ENCODE data around the gene TMEM38A.

TMEM38A gene, protein sequence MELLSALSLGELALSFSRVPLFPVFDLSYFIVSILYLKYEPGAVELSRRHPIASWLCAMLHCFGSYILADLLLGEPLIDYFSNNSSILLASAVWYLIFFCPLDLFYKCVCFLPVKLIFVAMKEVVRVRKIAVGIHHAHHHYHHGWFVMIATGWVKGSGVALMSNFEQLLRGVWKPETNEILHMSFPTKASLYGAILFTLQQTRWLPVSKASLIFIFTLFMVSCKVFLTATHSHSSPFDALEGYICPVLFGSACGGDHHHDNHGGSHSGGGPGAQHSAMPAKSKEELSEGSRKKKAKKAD

DNA sequence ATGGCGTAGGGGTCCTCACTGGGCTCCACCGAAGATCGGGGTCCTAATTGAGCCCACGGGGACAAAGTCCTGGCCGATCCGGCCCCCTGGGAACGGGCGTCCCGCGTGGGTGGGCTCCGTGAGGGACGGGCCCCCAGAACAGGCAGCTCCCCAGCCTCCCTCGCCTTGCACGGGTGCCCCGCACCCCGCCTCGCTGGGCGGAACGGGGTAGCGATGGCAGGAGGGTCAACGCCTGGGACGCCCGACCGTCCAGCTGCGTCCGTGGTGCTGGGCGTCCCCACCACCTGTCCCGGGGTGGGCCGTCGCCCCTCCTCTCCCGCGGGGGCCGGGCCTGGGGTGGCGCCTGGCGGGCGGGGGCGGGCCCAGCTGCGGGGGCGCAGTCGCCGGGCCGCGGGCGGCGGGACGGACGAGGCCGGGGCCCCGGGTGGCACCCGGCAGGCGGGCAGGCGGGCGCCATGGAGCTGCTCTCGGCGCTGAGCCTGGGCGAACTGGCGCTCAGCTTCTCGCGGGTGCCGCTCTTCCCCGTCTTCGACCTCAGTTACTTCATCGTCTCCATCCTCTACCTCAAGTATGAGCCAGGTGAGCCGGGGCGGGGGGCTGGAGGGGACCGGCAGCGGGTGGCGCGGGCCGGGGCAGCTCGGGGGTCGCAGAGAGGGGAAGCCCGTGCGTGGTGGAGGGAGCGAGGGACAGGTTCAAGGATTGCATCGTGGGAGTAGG, at the start of gene TMEM38A:
Gene TMEM38A (plus strand): TSS at position 377 of the 717 bp plus-strand sequence. CDS start 79 bp downstream, at position 456.
- peak; percentile 44 for DNase-seq

DNA sequence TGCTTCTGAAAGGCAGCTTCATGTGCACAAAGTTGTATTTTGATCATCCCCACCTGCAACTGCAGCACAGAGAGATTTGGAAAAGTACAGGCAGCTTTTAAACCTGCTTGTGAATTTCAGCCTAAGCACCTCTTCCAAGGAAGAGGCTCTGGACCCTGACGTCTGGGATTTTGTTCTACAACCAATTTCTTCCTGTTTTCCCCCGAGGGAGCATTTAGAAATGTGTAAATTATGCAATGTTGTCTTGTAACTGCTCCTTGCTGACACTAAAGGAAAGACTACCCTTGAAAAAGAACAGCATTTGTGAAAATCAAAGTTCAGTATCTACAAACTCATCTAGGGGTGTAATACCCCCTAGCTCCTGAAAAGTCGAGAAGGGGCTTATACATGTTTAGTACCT, 48.3 kb upstream of the TMEM38A start:
- no peak for DNase-seq

DNA sequence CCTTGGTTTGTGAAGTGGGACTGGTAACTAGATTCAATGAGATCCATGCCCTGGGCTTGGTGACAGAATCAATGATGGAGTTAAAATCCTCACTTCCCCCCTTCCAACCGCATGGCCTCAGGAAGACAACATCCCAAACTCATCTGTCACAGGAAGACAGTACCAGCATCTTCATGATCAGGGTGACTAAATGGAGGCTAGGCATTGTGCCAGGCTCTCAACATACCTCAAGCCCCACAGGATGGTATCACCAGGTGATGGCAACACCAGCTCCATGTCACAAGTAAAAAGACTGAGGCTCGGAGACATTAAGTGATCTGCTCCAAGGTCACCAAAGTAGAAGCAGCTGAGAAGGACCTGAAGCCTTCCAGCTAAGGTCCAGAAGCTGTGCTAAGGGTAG, 47.1 kb upstream of the TMEM38A start:
- DNase-seq = no peak

DNA sequence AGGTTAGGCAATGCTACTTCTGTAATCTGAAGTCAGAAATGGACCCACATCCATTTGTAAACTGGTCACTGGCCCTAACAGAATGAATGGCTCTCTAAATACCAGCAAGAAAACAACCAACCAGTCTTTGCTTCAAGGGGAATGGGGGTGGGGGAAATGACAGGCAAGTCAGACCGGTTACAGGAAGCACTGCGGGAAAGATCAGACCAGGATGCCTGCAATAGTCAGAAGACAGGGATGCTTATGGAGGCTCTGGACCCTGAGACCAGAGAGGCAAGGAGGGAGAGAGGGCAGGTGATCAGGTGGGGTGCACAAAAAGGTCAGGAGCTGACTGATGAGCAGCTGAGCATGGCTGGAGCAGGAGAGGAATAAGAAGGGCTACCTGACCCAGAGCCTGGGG, 46.0 kb upstream of the TMEM38A start:
- DNase-seq = no peak

DNA sequence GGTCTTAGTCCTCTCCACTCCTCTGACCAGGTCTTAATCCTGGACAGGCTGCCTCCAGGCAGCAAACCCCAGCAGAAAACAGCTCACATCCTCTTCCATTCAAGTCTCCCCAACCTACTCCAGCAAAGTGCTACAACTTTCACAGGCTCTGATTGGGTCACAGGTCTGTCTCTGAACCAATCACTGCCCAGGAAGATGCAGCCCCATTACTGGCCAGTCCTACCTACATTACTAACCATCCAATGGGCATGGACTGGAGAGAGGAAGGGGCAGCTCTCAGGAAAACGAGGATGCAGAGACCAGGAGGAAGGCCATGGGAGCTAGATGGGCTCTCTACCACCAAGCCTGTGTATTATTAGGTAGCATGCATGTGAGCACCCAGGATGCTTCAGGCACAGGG, 45.1 kb upstream of the TMEM38A start:
- no peak for DNase-seq

DNA sequence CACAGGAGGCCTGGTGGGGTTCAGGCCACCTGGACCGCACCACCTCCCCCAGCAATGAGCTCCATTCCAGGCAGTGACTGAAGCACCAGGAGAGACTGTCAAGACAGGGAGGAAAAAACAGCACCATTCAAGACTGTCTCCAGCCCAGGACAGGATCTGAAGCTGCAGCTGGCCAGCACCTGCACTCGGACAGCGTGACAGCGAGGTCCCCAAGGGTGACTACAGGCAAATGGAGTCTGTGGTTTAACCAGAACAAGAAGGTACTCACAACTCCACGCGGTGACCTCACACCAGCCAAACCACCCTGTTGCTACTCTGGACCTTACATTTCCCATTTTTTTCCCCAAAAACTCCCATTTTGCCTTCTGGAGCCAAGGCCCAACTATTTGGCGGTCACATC, 42.7 kb upstream of the TMEM38A start:
- no peak for DNase-seq

DNA sequence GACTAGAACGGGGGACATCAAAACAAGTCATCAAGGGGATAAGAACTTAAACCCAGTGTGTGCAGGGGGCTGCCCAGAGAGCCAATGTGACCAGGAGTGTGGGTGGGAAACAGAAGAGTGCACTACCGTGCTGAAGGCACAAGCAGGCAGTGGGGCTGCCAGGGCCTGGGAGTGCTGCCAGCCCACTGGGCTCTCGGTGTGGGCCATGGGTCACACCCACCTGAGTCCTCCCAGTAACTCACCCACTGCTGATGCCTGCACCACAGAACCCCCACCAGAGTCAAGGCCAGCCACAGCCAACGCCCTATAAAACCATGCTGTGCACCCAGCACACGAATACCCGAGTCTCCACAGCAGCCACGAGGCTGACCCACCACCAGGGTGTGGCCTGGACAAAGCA, 41.5 kb upstream of the TMEM38A start:
- no peak for DNase-seq

DNA sequence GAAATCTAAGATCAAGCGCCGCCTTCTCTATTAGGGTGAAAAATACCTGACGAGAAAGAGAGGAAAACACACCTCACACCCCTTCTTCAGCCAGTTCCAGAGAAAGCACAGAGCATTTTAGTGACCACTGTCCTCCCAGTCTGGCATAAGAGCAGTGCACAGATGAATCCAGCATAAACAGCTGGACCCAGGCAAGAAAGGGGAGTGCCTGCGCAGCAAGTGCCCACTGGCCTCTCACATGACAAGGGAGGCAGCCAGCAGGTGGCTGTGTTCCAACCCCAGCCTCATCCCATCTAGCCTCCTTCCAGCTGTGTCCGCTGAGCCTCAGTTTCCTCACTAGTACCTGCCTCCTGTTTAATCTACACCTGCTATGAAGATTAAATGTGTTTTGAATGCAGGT, 40.9 kb upstream of the TMEM38A start:
- no peak for DNase-seq

DNA sequence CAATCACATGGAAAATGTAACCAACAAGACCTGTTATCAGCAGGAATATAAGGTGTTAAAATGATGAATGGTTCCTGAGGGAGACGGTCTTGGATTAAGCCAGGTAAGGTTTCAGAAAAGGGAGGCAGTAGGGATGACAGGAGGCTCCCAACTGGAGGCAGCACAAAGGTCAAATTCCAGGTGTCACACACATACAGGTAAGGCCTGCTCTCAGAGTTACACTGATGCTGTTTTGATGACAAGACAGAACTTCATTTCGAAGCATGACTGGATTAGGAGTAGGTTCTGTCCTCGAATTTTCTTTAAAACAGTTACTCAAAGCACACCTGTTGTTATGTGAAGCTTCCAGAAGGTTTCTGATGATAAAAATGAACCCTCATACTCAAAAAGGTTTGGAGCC, 40.4 kb upstream of the TMEM38A start:
- no peak for DNase-seq

DNA sequence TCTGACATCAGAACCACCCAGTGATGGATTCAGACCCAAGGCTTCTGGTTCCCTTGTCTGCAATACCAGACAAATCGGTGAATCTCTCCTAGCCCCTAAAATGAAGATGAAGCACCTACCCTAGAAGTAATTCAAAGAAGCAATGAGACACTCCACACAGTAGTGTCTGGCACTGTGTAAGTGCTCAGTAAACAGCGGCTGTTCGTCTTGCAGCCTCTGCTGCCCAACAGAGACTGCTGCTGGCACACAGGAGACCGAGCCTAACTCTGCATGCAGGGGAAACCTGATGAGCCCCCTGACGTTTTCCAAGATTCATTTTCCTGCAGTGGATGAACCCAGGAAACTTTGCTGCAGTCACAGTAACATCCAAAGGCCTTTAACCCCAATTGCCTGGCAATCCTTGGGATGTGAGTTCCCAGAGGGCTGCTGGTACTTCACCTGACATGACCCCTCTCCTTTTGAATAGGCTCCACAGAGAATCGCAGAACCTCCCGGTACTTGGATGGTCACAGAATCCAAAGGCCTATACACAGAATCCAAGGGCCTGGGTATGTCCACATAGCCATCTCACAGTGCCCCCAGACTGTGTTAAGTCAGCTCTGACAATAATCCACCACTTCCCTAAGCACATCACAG, 39.7 kb upstream of the TMEM38A start:
- no peak for DNase-seq

DNA sequence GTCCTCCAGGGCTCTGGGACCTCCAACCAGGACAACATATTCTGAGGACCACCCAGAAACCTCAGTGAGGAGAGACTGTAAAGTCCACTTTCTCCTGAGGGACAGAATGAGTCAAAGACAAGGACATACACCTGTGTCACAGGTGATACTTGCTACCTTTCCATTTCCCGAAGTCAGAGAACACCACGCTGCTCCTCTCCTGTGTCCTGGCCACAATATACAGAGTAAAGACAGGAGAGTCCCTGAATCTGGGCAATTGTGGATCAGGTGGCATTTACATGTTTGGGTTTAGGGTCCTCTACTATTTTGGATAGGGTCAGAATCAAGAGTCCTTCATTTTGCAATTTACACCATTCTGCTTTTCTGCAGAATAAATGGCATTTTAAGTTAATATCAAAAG, 37.9 kb upstream of the TMEM38A start:
- DNase-seq = no peak

DNA sequence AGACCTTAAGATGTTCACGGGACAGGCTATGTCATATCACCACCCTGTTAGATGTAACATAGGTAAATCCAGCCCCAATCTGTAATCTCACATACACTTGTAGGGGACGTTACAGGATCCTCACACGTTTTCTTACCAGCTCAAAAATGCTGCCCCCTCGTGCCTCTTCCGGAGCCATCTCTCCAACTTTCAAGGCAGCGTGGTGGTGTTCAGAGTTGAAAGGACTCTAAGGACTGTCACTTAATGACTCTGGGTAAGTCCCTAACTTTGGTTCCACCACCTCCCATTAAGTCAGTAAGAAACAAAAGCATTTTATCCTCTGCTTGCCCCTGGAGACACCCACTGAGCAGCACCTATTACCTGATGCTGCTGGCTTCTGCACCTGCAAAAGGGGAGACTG, 37.4 kb upstream of the TMEM38A start:
- DNase-seq = no peak

DNA sequence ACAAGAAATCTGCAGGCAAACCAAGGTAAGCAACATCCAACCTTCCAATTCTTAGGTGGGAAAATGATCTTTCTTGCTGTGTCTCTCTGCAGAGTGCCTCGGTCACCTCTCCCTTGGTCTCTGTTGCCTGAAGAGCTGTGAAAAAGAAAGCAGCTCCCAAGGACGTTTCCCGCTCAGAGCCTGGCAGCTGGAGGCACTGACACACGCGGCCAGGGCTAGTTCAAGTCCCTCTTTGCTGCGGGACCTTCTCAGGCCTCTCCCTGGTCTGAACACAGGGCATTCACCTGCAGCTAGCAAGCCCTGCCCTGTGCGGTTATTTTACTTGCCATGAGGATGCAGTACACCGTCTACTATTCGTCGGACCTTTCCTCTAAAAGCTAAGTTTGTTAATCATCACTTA, 36.7 kb upstream of the TMEM38A start:
- DNase-seq = no peak

DNA sequence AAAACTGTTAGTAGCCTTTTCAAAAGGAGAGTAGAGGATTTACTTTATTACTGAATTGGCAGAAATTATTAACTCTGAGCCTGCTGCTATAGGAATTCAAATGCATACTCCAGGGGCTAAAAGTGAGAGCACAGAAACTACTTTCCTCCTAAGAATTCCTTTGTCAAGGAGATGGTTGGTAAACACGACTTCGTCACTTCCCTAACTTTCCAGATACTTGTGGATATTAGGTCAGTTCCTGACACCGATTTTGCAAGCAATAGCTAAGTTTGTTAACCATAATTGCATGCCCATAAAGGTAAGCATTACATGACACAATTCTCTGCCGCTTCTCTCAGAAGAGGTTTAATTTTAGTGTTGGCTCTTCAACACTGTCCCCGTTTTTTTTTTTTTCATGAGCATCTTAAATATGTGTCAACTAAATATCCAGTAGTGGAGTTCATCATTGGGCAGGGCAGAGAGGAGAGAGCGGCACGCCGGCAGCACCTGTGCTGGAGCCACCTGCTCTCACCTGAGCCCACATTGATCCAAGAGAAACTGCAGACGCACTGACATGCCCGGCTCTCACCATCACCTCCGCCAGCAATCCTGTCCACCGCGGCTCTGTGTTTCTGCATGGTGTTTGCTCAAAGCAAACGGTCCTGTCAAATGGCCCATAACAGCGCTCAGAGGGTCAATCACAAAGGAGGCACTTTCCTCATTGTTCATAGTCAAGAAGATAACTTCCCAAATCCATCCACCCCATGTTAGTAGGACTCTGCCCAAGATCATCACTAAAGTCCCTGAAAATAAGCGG, 35.6 kb upstream of the TMEM38A start:
- DNase-seq = no peak

DNA sequence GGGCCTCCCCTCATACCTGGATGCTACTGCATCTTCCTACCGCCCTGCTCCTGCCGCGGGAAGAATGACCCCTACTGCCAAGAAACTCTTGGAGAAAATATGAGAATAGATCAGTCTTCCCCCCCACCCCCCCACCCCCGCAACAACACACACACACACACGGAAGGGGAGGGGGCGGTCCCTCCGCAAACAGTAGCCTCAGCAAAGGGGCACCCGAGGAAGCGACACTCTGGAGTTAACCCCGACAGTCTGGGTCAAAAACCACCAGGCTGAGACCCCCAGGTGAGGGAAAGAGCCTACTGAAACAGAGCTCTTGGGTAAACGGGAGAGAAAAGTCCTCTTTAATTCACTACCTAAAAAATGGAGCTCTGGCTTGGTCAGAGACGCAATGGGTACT, 34.1 kb upstream of the TMEM38A start:
- peak; percentile 26 for DNase-seq

DNA sequence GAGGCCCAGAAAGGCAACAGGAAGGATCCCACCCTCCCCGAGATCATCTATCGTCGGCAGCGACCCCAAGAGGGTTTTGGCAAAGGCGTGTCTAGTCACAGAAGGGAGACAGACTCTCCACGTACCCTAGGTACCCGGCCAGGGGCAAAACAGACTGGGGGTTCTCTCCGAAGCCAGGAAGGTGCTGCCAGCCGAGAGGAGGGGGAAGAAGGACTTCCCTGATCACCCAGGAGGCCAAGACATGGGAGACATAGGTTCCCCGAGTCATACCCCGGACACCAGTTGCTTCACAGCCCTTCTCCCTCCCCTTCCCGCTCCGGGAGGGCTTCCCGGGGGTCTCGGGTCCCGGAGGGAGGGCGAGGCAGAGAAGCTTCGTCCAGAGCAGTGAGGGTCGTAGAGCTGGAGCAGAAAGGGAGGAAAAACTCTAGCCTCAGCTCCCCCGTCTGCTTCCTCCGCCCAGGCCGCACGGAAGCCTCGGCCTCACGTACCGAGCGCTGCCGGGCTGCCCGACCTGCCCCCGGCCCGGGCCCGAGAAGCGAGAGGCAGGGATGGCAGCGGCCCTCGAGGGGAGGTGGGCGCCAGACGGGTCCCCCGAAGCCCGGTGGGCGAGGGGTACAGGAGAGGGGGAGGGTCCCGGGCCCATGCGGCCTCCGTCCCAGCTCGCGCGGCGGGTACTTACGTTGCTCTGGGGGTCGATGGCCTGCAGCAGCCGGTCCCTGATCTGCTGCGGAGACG, 33.6 kb upstream of the TMEM38A start:
- DNase-seq = peak; percentile 12

DNA sequence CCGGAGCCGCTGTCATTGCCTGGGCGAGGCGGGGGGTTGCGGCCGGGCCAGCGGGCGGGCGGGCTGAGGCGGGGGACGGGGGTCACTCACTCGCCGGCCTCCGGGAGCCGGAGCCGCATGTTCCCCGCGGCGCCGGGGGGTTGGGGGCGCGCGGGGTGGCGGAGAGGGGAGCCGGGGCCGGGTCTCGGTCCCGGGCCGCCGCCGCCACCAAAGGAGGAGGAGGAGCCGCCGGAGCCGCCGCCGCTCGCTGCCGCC, 33.1 kb upstream of the TMEM38A start:
- no peak for DNase-seq

DNA sequence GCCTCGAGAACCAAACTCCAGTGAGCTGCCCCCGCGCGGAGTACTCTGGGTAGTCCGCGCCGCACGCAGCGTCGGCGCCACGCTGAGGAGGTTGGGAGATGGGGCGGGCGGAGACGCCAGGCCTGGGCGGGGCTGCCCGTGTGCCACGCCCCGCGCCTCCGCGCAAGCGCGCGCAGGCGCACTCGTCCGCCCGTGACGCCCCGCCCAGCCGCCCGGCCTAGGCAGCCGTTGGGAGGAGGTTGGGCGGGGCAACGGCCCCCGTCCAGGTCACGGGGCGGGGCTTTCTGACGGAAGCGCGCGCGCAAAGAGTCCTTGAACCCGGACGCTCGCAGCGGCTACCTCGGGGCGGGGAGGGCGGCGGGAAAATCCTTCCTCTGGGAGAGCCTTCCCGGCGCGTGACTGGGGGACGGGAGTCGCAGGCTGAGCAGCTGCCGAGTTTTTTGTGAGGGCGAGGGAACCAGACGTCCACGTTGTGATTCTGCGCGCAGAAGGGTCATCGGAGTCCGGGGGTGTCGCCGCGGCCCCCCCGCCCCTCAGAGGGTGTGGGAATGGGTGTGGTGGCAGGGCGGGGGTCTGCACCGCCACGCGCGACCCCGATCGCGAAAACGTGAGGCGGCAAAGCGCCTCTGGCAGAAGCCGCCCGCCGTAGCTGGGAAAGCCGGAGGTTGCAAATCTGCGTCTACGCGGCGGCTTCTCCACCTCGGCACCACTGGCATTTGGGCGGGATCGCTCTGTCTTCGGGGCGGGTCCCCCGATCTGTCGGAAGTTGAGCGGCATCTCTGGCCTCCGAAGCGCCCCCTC, 32.6 kb upstream of the TMEM38A start, which contains the start of gene MED26:
Gene MED26 (minus strand): TSS at position 22 of the 801 bp plus-strand sequence. CDS start 261 bp downstream, outside the sequence.
- DNase-seq = peak; percentile 94

DNA sequence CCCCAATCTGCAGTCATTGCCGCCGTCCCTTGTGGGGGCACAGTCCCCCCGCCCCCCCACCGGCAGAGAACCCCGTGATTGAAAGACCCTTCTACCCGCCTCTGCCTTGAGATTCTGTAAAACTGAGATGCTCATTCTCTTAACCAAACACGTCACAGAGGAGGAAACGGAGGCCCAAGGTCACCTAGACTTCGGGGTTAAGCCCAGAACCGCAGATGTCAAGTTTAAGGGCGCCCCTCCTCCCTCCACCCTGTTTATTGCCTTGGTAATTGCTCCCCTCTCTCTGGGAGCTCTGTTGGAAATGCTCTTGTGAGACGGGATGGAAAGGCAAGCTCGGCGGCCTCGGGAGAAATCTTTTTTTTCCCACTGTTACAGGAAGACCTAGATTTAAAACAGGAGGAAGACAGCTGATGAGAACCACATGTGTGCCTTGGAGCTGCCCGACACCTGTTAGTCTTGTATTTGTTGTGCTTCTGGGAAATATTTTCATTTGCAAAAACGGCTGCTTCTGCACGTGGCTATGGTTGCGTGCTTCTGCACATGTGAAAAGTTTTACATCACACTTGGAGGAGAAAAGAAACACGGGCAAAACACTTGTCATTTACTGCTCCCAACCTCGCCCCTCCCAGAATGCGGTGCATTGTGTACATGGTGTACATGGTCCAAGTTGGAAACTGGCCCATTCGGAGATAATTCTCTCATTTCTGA, 31.8 kb upstream of the TMEM38A start:
- no peak for DNase-seq

DNA sequence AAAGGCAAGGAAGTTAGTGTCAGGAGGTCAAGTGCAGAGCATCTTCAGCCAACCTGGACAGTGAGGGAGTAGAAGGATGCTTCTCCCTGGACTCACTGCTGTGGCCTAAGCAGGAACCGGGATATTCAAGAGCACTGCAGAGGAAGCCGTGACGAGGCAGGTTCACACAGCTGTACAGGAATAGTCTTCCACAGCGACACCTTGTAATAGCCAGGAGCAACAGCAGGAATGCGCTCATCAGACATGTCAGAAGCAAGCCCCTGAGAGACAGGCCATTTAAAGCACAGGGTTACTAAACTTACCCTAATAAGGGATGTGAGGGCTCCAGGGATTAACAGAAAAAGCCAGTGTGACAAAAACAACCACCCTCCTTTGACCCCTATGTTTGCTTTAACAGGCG, 29.5 kb upstream of the TMEM38A start:
- no peak for DNase-seq

DNA sequence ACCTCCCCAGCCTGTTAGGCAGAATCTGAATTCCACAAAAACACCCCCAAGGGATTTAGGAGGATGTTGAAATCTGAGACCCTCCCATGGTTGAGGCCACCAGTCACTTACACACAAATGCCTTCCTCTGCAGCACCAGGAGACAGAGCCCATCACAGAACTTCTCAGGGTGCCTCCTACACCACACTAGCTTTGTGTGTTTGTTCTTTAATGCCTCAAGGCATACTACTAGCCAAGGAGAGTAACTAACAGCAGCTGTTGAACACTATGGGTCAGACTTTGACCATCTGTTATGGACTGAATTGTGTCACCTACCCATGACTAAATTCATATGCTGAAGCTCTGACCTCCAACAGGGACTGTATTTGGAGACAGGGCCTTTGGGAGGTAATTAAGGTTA, 23.4 kb upstream of the TMEM38A start:
- DNase-seq = no peak

Data from activated naive CD4-positive, alpha-beta T cell treated with anti-CD3 and anti-CD28 coated beads, Interleukin-2, amount 50 U/mL, for 16 hours (primary cell).